ENCODE data around the gene DDO. TPM values are rescaled to one million over a fixed set of nuclear protein-coding genes. Genes with fewer than 3 reads are reported as not detected.

DDO gene
- total and polyA plus RNA-seq, 2 of the 8 experiments (the other 6 are each of a cell fraction or from before 2014, with no cell fraction given) = not detected

DNA sequence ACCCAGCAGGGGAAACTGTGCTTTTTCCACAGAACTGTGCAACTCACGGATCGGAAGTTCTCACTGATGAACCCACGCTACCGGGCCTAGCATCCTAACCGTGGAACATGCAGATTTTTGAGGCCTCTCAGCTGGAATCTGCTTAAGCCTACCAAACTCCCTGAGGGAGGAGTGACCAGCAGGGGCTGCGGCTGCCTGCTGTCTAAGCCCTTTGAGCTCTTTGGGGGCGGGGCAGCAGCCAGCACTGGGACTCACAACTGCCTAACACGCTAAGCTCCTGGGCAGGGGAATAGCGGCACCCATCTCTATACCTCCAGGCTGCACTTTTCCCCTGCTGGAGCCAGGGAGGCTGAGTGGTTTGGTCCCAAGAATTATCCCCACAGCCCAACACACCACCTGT, 36.8 kb downstream of the DDO start:
- Histone ChIP-seq H3K56ac (replicated peaks; ENCODE audit: insufficient read length, low read depth, low read length) (no peak overlapping the region), H3K36me3 (ENCODE audit: control insufficient read depth in 2 of 4, insufficient read depth in 4 of 4, low read length in 3 of 4) (no peaks in the 10 kb centered on the region), H3K23ac (ENCODE audit: insufficient read length) (no peak overlapping the region), H4K8ac (ENCODE audit: extremely low read depth, insufficient read depth, low read length) (no peak overlapping the region), H4K20me1 (replicated peaks in 1 of 2; ENCODE audit: control insufficient read depth in 1 of 2, insufficient read depth in 2 of 2, low read length in 2 of 2) (no peaks in the 10 kb centered on the region), H2BK15ac (ENCODE audit: low read length) (peak overlapping the region; percentile 81; the same call in 1 of the 2 replicates), H3K14ac (ENCODE audit: insufficient read length) (no peak overlapping the region), H3K9ac (replicated peaks in 1 of 4; ENCODE audit: extremely low read depth in 1 of 4, low read depth in 3 of 4, low read length in 3 of 4) (no peak overlapping the region), H3K4ac (replicated peaks; ENCODE audit: insufficient read length, low read depth, low read length) (no peak overlapping the region), H3K23me2 (ENCODE audit: low read depth, low read length) (no peaks in the 10 kb centered on the region), H3K9me3 (ENCODE audit: insufficient read depth in 2 of 2, low read depth in 1 of 2, low read length in 1 of 2) (no peaks in the 10 kb centered on the region), H3K27me3 (replicated peaks in 1 of 4; ENCODE audit: control insufficient read depth in 3 of 4, extremely low read depth in 1 of 4, insufficient read depth in 3 of 4, low read length in 3 of 4) (no peaks in the 10 kb centered on the region), H2AFZ (ENCODE audit: low read length) (0 out of 2 replicates have a peak overlapping the region, but pooled peaks have one; percentile 28), H3K4me1 (replicated peaks in 1 of 4; ENCODE audit: control insufficient read depth in 3 of 4, insufficient read depth in 4 of 4, low read length in 3 of 4) (peaks cover 0 to 6% (median 3%) of the 10 kb centered on the region in 4 experiments; a peak in 6 of 7 replicates), H3K79me2 (ENCODE audit: control insufficient read depth in 1 of 2, insufficient read depth in 2 of 2, low read length in 2 of 2) (no peaks in the 10 kb centered on the region), H3K4me3 (ENCODE audit: extremely low read depth in 1 of 4, insufficient read depth in 2 of 4, low read depth in 3 of 4, low read length in 4 of 4) (no peak overlapping the region), H4K5ac (ENCODE audit: insufficient read length, low read depth, low read length) (no peak overlapping the region), H2BK120ac (replicated peaks; ENCODE audit: low read depth, low read length) (no peak overlapping the region), H2BK12ac (ENCODE audit: low read depth, low read length) (no peak overlapping the region), H2AK5ac (ENCODE audit: low read depth, low read length) (no peak overlapping the region), H3K4me2 (ENCODE audit: insufficient read depth in 1 of 2, low read depth in 2 of 2, low read length in 2 of 2) (peak overlapping the region in 1 of 2 experiments; percentile 11; a peak in 1 of 4 replicates), H4K91ac (replicated peaks; ENCODE audit: insufficient read length, low read length) (no peak overlapping the region), H3K18ac (ENCODE audit: extremely low read depth, low read length) (peak overlapping the region; percentile 32; the same call in 1 of the 2 replicates), H2BK20ac (ENCODE audit: low read length) (no peak overlapping the region), H3K27ac (ENCODE audit: low read depth, low read length) (no peak overlapping the region), H2BK5ac (ENCODE audit: low read depth, low read length) (no peak overlapping the region), H3K79me1 (ENCODE audit: low read depth, low read length) (no peaks in the 10 kb centered on the region)
- TF ChIP-seq GTF2F1 (IDR thresholded peaks at IDR 0.05; ENCODE audit: borderline replicate concordance, low read depth, low read length) (no peak), SP1 (IDR thresholded peaks at IDR 0.05; ENCODE audit: low read depth, low read length) (no peak), RAD21 (IDR thresholded peaks at IDR 0.05 in 1 of 2, conservative IDR thresholded peaks at IDR 0.05 in 1 of 2; ENCODE audit: low read depth in 2 of 2, low read length in 2 of 2) (0 out of 4 replicates have a peak, but pooled peaks of 1 of the 2 experiments have one; percentile 14), JUND (IDR thresholded peaks at IDR 0.05; ENCODE audit: low read length) (no peak), SRF (IDR thresholded peaks at IDR 0.05; ENCODE audit: low read depth, low read length) (no peak)
- TF ChIP-seq, protein P1, sequence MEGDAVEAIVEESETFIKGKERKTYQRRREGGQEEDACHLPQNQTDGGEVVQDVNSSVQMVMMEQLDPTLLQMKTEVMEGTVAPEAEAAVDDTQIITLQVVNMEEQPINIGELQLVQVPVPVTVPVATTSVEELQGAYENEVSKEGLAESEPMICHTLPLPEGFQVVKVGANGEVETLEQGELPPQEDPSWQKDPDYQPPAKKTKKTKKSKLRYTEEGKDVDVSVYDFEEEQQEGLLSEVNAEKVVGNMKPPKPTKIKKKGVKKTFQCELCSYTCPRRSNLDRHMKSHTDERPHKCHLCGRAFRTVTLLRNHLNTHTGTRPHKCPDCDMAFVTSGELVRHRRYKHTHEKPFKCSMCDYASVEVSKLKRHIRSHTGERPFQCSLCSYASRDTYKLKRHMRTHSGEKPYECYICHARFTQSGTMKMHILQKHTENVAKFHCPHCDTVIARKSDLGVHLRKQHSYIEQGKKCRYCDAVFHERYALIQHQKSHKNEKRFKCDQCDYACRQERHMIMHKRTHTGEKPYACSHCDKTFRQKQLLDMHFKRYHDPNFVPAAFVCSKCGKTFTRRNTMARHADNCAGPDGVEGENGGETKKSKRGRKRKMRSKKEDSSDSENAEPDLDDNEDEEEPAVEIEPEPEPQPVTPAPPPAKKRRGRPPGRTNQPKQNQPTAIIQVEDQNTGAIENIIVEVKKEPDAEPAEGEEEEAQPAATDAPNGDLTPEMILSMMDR (IDR thresholded peaks at IDR 0.05; ENCODE audit: control extremely low read depth in 1 of 3, insufficient read depth in 1 of 3, low read depth in 1 of 3, low read length in 3 of 3) = peak in 1 of 3 experiments; percentile 9; a peak in 1 of 4 replicates
- WGBS, 2 experiments (ENCODE audit: extremely low coverage in 1 of 2, insufficient coverage in 1 of 2, insufficient read length in 1 of 2, insufficient replicate concordance in 2 of 2, low coverage in 1 of 2, low lambda C conversion rate in 2 of 2, missing lambda C conversion rate in 1 of 2) = 83% methylated on average over 9 of the region's 9 CpGs; no CpG with 5 or more reads in 1 of the 2 experiments
- DNase-seq (ENCODE audit: low read depth in 1 of 2, low spot score in 2 of 2) = peak; percentile 27 to 50
- ChIA-PET CTCF (ENCODE audit: partially characterized antibody) (interaction anchor here (1.1 kb wide), 1 partner anchor 9 kb away, joined by 3 read pairs; no protein-coding TSS in a partner anchor), POLR2A (ENCODE audit: partially characterized antibody) (no interaction called here)
- FAIRE-seq = no peak
